Ovary (tissue), 9 donors: ENCODE results near the gene E2F6. TPM values are rescaled to one million over a fixed set of nuclear protein-coding genes. Genes with fewer than 3 reads are reported as not detected.

Experiments used
- DNase-seq, 5 donors: peaks; one replicate each; pipeline ENCODE4 v3.0.0-alpha.2; 2019 to 2020
- H3K27ac ChIP-seq, 2 donors: fragments of 200-600 bp; one replicate each; pipeline versions ENCODE4 v1.5.1 to v1.8.0; 2019 to 2022
- H3K27me3 ChIP-seq: fragments of 200-600 bp; one replicate; pipeline ENCODE4 v1.8.0; 2022
- H3K36me3 ChIP-seq: fragments of 200-600 bp; sonication (generic); one replicate; pipeline ENCODE4 v1.5.1; 2019
- H3K4me1 ChIP-seq: one replicate; pipeline ENCODE4 v1.8.1; 2013; ENCODE audit warnings: mild to moderate bottlenecking, moderate library complexity; ENCODE audit not compliant: insufficient read depth
- H3K4me3 ChIP-seq: fragments of 200-600 bp; sonication (generic); one replicate; pipeline ENCODE4 v1.5.1; 2017
- H3K9me3 ChIP-seq, 2 donors: fragments of 200-600 bp in 1 of 2; sonication (generic) in 1 of 2; one replicate each; pipeline versions ENCODE4 v1.5.1 to v1.8.1; 2013 to 2019; ENCODE audit warnings: mild to moderate bottlenecking in 1 of 2, moderate library complexity in 1 of 2
- EP300 ChIP-seq: sonication (generic); formaldehyde crosslinking; IDR thresholded peaks from one replicate; pipeline ENCODE4 v1.6.1; 2017; ENCODE audit warnings: antibody characterized with exemption
- POLR2A ChIP-seq: fragments of 450-650 bp; IDR thresholded peaks from one replicate; pipeline ENCODE4 v1.6.1; 2017; ENCODE audit warnings: antibody characterized with exemption, mild to moderate bottlenecking, moderate library complexity
- WGBS, 3 donors: extraction: QIAGEN DNeasy Blood & Tissue Kit in 1 of 3; methylation state at CpG; one replicate each; pipeline versions ENCODE4 v1.1.5 to v1.1.7; 2013 to 2017; 5-methylcytosine and 5-hydroxymethylcytosine counted together
- intact Hi-C, 4 donors: fragments of 100-400 bp; cut with DNase I; formaldehyde crosslinking; loops; one replicate each; pipeline versions ENCODE4 v1.11.0 to v1.15.1; 2022 to 2023
- polyA plus RNA-seq, 2 donors: library from polyadenylated mRNA; stranded (reverse); fragments of 200-250 nt in 1 of 2; fragments of 350-450 nt in 1 of 2; fragmentation: Illumina TruSeq in 1 of 2; extraction: RNeasy Lipid Tissue Mini Kit (QIAGEN cat#74804) in 1 of 2; gene quantifications; one replicate each; pipeline ENCODE4 v1.2.3, GENCODE V29; 2013 to 2014
- total RNA-seq, 7 donors: library from RNA; depleted of rRNA in 2 of 7; stranded (reverse); fragments of >200 nt in 2 of 7; fragmentation: NEBNext Ultra II Directional in 3 of 7; extraction: Animal tissue kit (Norgen Biotek cat#: 25700) in 3 of 7; gene quantifications; one replicate each; pipeline versions ENCODE4 v1.1.0 to v1.2.4, GENCODE V29; 2016 to 2023
- TF ChIP-seq, protein P1 (sequence below), 3 donors: fragments of 450-650 bp in 2 of 3; fragments of 200-600 bp in 1 of 3; IDR thresholded peaks; one replicate each; pipeline versions ENCODE4 v1.5.1 to v1.8.0; 2016 to 2022; ENCODE audit warnings: antibody characterized with exemption in 3 of 3, mild to moderate bottlenecking in 1 of 3
- donor health status: DM: no; HTN: no; CAD: no; lungs with moderate emphysema.
- donor health status: DM: no; HTN: no; CAD: no.
- donor health status: Bipolar disorder and iron deficiency.
- donor health status: DM: yes; HTN: yes; CAD: no.
- donor health status: DM: no; HTN: no; CAD: no.
- donor health status: DM: yes; HTN: yes; CAD: no.

The E2F6 gene
- total and polyA plus RNA-seq, 9 donors, result 9.9 to 19.6 (median 14.9) TPM

DNA sequence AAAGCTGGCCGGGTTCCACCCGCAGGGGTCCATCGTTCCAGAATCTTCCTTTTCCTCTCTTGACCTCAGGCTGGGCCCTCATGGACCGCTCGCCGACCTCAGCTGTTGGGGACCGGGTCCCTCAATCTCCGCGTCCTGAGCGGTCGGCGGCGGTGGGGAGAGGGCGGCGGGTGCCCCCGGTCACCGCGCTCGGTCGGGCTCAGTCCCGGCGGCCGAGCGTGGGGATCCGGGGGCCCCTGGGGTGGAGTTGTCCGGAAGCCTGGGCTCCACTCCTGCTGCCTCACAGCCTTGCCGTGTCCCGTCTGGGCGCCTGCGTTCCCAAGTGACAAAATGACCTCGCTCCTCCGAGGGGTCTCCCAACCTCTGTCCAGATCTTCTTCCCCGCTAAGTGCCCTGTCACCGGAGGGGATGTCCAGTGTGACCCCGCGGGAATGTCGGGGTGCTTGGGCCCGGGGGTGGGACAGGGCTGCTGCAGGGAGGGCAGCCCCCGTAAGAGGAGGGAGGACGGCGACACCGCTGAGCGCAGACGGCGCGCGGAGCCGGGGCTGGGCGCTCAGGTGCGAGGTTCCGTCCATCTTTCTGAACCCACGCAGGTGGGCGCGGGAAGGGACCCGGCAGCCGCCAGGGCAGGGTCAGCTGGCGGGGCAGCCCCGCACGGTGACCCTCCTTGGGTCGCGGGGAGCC is 16.0 kb upstream of the E2F6 start:
- WGBS, 3 donors, result 6 to 21% (median 15%) methylated on average over 59 to 61 of the region's 61 CpGs
- Histone ChIP-seq H3K27ac (peak overlapping the region; percentile 95), H3K27me3 (no peaks in the 10 kb centered on the region), H3K4me1 (peaks cover 4% of the 10 kb centered on the region), H3K9me3 (no peaks in the 10 kb centered on the region), H3K36me3 (no peaks in the 10 kb centered on the region), H3K4me3 (peak overlapping the region; percentile 63)
- no peak for TF ChIP-seq EP300
- intact Hi-C loops, result loop anchor here (2.0 to 10.0 kb wide), 4 partner anchors 60 to 101 kb away; no protein-coding TSS in a partner anchor
- peak; percentile 44 to 66 (median 65) for DNase-seq

- Histone ChIP-seq H3K4me1 (peaks cover 4% of the 10 kb centered on the region), H3K9me3 (no peaks in the 10 kb centered on the region), H3K27me3 (no peaks in the 10 kb centered on the region), H3K36me3 (no peaks in the 10 kb centered on the region), H3K4me3 (peak overlapping the region; percentile 63), H3K27ac (peak overlapping the region; percentile 95)
- 13 to 39% (median 24%) methylated on average over 6 of the region's 6 CpGs for WGBS, 3 donors
- intact Hi-C loops, result loop anchor here in 3 of 4 donors (5.0 to 10.0 kb wide), 3 partner anchors 61 to 101 kb away; no protein-coding TSS in a partner anchor
- TF ChIP-seq, protein P1, sequence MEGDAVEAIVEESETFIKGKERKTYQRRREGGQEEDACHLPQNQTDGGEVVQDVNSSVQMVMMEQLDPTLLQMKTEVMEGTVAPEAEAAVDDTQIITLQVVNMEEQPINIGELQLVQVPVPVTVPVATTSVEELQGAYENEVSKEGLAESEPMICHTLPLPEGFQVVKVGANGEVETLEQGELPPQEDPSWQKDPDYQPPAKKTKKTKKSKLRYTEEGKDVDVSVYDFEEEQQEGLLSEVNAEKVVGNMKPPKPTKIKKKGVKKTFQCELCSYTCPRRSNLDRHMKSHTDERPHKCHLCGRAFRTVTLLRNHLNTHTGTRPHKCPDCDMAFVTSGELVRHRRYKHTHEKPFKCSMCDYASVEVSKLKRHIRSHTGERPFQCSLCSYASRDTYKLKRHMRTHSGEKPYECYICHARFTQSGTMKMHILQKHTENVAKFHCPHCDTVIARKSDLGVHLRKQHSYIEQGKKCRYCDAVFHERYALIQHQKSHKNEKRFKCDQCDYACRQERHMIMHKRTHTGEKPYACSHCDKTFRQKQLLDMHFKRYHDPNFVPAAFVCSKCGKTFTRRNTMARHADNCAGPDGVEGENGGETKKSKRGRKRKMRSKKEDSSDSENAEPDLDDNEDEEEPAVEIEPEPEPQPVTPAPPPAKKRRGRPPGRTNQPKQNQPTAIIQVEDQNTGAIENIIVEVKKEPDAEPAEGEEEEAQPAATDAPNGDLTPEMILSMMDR (IDR thresholded peaks at IDR 0.05), result no peak
- no peak for TF ChIP-seq EP300
- no peak for TF ChIP-seq POLR2A
- DNase-seq, result no peak
Measured at GRCh38 chr2:11481426-11481788, 15.4 kb upstream of the E2F6 start.

DNA sequence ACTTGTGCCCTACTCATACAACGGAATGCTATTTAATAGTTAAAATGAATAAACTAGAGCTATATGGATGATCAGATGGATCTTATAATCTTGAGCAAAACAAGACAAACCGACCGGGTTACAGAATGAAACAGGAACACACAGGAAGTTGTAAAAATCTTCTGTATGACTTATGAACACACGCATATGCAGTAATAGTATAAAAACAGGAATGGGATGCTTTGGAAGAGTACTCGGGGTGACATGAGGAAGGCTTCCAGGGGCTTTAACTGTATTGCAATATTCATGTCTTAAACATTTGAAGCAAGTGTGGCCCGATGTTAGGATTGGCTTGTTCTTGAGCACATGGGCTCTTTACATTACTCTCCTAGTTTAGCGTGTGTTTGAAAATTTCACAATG is 14.9 kb upstream of the E2F6 start:
- 21 to 30% (median 29%) methylated on average over 7 of the region's 7 CpGs for WGBS, 3 donors
- Histone ChIP-seq H3K27ac (peak overlapping the region; percentile 95), H3K9me3 (no peaks in the 10 kb centered on the region), H3K4me3 (no peak overlapping the region), H3K36me3 (no peaks in the 10 kb centered on the region), H3K4me1 (peaks cover 4% of the 10 kb centered on the region), H3K27me3 (no peaks in the 10 kb centered on the region)
- no peak for DNase-seq
- intact Hi-C loops, result loop anchor here in 3 of 4 donors (5.0 to 10.0 kb wide), 3 partner anchors 61 to 101 kb away; no protein-coding TSS in a partner anchor
- TF ChIP-seq, protein P1 (IDR thresholded peaks at IDR 0.05), result no peak
- TF ChIP-seq POLR2A, result no peak
- TF ChIP-seq EP300, result no peak

GRCh38 chr2:11480406-11480805 is 14.4 kb upstream of the E2F6 start:
- Histone ChIP-seq H3K4me1 (peaks cover 4% of the 10 kb centered on the region), H3K36me3 (no peaks in the 10 kb centered on the region), H3K27me3 (no peaks in the 10 kb centered on the region), H3K27ac (peak overlapping the region; percentile 11 to 95), H3K4me3 (no peak overlapping the region), H3K9me3 (no peaks in the 10 kb centered on the region)
- DNase-seq, result no peak
- TF ChIP-seq EP300 (no peak), POLR2A (no peak)
- TF ChIP-seq, protein P1 (IDR thresholded peaks at IDR 0.05), result no peak
- intact Hi-C loops, result loop anchor here in 3 of 4 donors (5.0 to 10.0 kb wide), 3 partner anchors 62 to 102 kb away; no protein-coding TSS in a partner anchor
- WGBS, 3 donors, result 11 to 21% (median 15%) methylated on average over 4 of the region's 4 CpGs
